Vagina (tissue), 2 donors: ENCODE measurements around the gene NME1. TPM values are rescaled to one million over a fixed set of nuclear protein-coding genes. Genes with fewer than 3 reads are reported as not detected.
"Not testable (repeated sequence)": the region's sequence is repeated elsewhere in the genome, so short reads cannot be mapped to it uniquely, and the experiment has no call there.

Experiments used
- DNase-seq, 2 donors: peaks; one replicate each; pipeline ENCODE4 v3.0.0-alpha.2; 2017; ENCODE audit errors: extremely low spot score in 2 of 2
- H3K27ac ChIP-seq: fragments of 200-600 bp; sonication (generic); one replicate; pipeline ENCODE4 v1.5.1; 2019
- H3K27me3 ChIP-seq: fragments of 200-600 bp; sonication (generic); one replicate; pipeline ENCODE4 v1.5.1; 2019
- H3K36me3 ChIP-seq, 2 donors: fragments of 200-600 bp; sonication (generic); one replicate each; pipeline ENCODE4 v1.5.1; 2017 to 2019
- H3K4me1 ChIP-seq: fragments of 200-600 bp; sonication (generic); one replicate; pipeline ENCODE4 v1.5.1; 2019
- H3K4me3 ChIP-seq, 2 donors: fragments of 200-600 bp; sonication (generic); 1 replicate in 1 of 2; 2 replicates in 1 of 2; pipeline ENCODE4 v1.5.1; 2016 to 2019
- H3K9me3 ChIP-seq: fragments of 200-600 bp; sonication (generic); one replicate; pipeline ENCODE4 v1.5.1; 2019
- CTCF ChIP-seq, 3 experiments: fragments of 450-650 bp in 2 of 3; fragments of 200-600 bp in 1 of 3; sonication (generic) in 1 of 3; IDR thresholded peaks; one replicate each; pipeline ENCODE4 v1.5.1; 2017 to 2019; ENCODE audit warnings: antibody characterized with exemption in 3 of 3, mild to moderate bottlenecking in 2 of 3, moderate library complexity in 2 of 3
- POLR2A ChIP-seq, 2 donors: fragments of 450-650 bp; IDR thresholded peaks; one replicate each; pipeline ENCODE4 v1.6.1; 2017; ENCODE audit warnings: antibody characterized with exemption in 2 of 2, mild to moderate bottlenecking in 2 of 2, moderate library complexity in 2 of 2
- POLR2AphosphoS5 ChIP-seq, 2 donors: sonication (generic); formaldehyde crosslinking; IDR thresholded peaks; one replicate each; pipeline ENCODE4 v1.9.0; 2017; ENCODE audit warnings: antibody characterized with exemption in 2 of 2, mild to moderate bottlenecking in 2 of 2, low read depth in 1 of 2; ENCODE audit not compliant: insufficient read depth in 1 of 2
- intact Hi-C: fragments of 100-400 bp; cut with DNase I; formaldehyde crosslinking; loops from one replicate; pipeline ENCODE4 v1.15.1; 2023
- total RNA-seq: library from RNA; depleted of rRNA; stranded (reverse); fragments of >200 nt; gene quantifications from one replicate; pipeline ENCODE4 v1.2.3, GENCODE V29; 2016

Gene NME1
- total RNA-seq, 1 donor from 2014 or later = 50.8 TPM

- no peaks in the 10 kb centered on the region for H3K9me3 ChIP-seq
- peaks cover 0 to 39% of the 10 kb centered on the region in 2 donors for H3K36me3 ChIP-seq
- DNase-seq = peak in 1 of 2 donors; percentile 92
- TF ChIP-seq POLR2A (IDR thresholded peaks at IDR 0.05) (peak in 1 of 2 donors; percentile 27), POLR2AphosphoS5 (IDR thresholded peaks at IDR 0.05; ENCODE audit: insufficient read depth in 1 of 2, low read depth in 1 of 2) (peak in 1 of 2 donors; percentile 69), CTCF (IDR thresholded peaks at IDR 0.05) (peak in 1 of 3 experiments; percentile 7)
- peaks cover 22% of the 10 kb centered on the region for H3K4me1 ChIP-seq
- intact Hi-C loops = no loop called here
- no peaks in the 10 kb centered on the region for H3K27me3 ChIP-seq
- H3K27ac ChIP-seq = peak within 1 kb of the TSS; percentile 89
- peak within 1 kb of the TSS; percentile 70 to 87 for H3K4me3 ChIP-seq
Measured at GRCh38 chr17:51166198-51166986, 13.0 kb downstream of the NME1 start, which contains the start of gene NME2. Gene NME2 (plus strand): TSS chr17:51166411. CDS start chr17:51166831, 420 bp downstream.

- peak in 1 of 2 donors; percentile 84 for DNase-seq
- peak in 2 of 3 experiments; percentile 34 to 44 for TF ChIP-seq CTCF (IDR thresholded peaks at IDR 0.05)
- peak in 1 of 2 donors; percentile 1 for TF ChIP-seq POLR2AphosphoS5 (IDR thresholded peaks at IDR 0.05; ENCODE audit: insufficient read depth in 1 of 2, low read depth in 1 of 2)
- TF ChIP-seq POLR2A (IDR thresholded peaks at IDR 0.05) = no peak
- Histone ChIP-seq H3K4me1 (peaks cover 22% of the 10 kb centered on the region), H3K9me3 (no peaks in the 10 kb centered on the region), H3K27me3 (no peaks in the 10 kb centered on the region), H3K4me3 (peak overlapping the region; percentile 70 to 87), H3K36me3 (peaks cover 0 to 40% of the 10 kb centered on the region in 2 donors), H3K27ac (peak overlapping the region; percentile 89)
- intact Hi-C loops = no loop called here
Measured at GRCh38 chr17:51166987-51167931, 13.9 kb downstream of the NME1 start.

- H3K9me3 ChIP-seq = no peaks in the 10 kb centered on the region
- peak in 1 of 2 donors; percentile 8 for DNase-seq
- H3K27me3 ChIP-seq = no peaks in the 10 kb centered on the region
- peaks cover 22% of the 10 kb centered on the region for H3K4me1 ChIP-seq
- intact Hi-C loops = no loop called here
- TF ChIP-seq POLR2AphosphoS5 (IDR thresholded peaks at IDR 0.05; ENCODE audit: insufficient read depth in 1 of 2, low read depth in 1 of 2) = no peak
- TF ChIP-seq CTCF (IDR thresholded peaks at IDR 0.05) = no peak
- no peak for TF ChIP-seq POLR2A (IDR thresholded peaks at IDR 0.05)
- H3K27ac ChIP-seq = no peak overlapping the region
- H3K4me3 ChIP-seq = no peak overlapping the region
- H3K36me3 ChIP-seq = peaks cover 0 to 40% of the 10 kb centered on the region in 2 donors
Measured at GRCh38 chr17:51169340-51169739, 16.0 kb downstream of the NME1 start.

GRCh38 chr17:51170736-51171135, 17.4 kb downstream of the NME1 start:
- H3K36me3 ChIP-seq = peaks cover 0 to 46% of the 10 kb centered on the region in 2 donors
- peaks cover 14% of the 10 kb centered on the region for H3K4me1 ChIP-seq
- intact Hi-C loops = no loop called here
- no peak overlapping the region for H3K4me3 ChIP-seq
- DNase-seq = peak in 1 of 2 donors; percentile 2
- no peaks in the 10 kb centered on the region for H3K27me3 ChIP-seq
- TF ChIP-seq POLR2A (IDR thresholded peaks at IDR 0.05) (no peak), CTCF (IDR thresholded peaks at IDR 0.05) (no peak), POLR2AphosphoS5 (IDR thresholded peaks at IDR 0.05; ENCODE audit: insufficient read depth in 1 of 2, low read depth in 1 of 2) (no peak)
- H3K9me3 ChIP-seq = no peaks in the 10 kb centered on the region
- no peak overlapping the region for H3K27ac ChIP-seq

- Histone ChIP-seq H3K36me3 (peaks cover 0 to 46% of the 10 kb centered on the region in 2 donors), H3K4me1 (peaks cover 11% of the 10 kb centered on the region)
- H3K27ac ChIP-seq, H3K4me3 ChIP-seq, H3K27me3 ChIP-seq, H3K9me3 ChIP-seq, intact Hi-C loops: not testable (repeated sequence)
- DNase-seq = peak in 1 of 2 donors; percentile 8
Measured at GRCh38 chr17:51172030-51172429, 18.7 kb downstream of the NME1 start.
